ENCODE data around the gene PAGE3.

GRCh38 chrX:55260806-55261205 is 3.9 kb downstream of the PAGE3 start:
- no peak for TF ChIP-seq FOXK2 (IDR thresholded peaks at IDR 0.05)
- TF ChIP-seq PKNOX1 (IDR thresholded peaks at IDR 0.05), result no peak
- TF ChIP-seq BHLHE40 (IDR thresholded peaks at IDR 0.05; ENCODE audit: borderline replicate concordance), result no peak
- no peak for TF ChIP-seq FOXM1 (IDR thresholded peaks at IDR 0.05; ENCODE audit: borderline replicate concordance)

All from HEK293T (cell line).